Caco-2 (cell line): ENCODE results near the gene SMARCD3. TPM values are rescaled to one million over a fixed set of nuclear protein-coding genes. Genes with fewer than 3 reads are reported as not detected.

Experiments used
- BruUV-seq: library from RNA; stranded (reverse); fragments of 400-500 nt; replicated peaks from 2 replicates; lab custom pipeline; 2021; lab: Mats Ljungman, UMichigan
- CTCF ChIA-PET: fragments of 300-600 bp; sonication (Branson Sonifier 250); formaldehyde crosslinking; loops from one replicate; lab custom pipeline; 2022; ENCODE audit warnings: antibody characterized with exemption; lab: Charles Lee
- POLR2A ChIA-PET: fragments of 300-600 bp; sonication (Branson Sonifier 250); formaldehyde crosslinking; loops from one replicate; lab custom pipeline; 2022; ENCODE audit warnings: antibody characterized with exemption; lab: Charles Lee
- DNase-seq, 2 experiments: peaks; one replicate each; pipeline versions ENCODE4 v3.0.0 to v3.0.0-alpha.2; 2020 to 2022
- H3K27me3 ChIP-seq: replicated peaks from 2 replicates; pipeline ENCODE4 v1.6.0; 2011; ENCODE audit warnings: low read length; ENCODE audit not compliant: control insufficient read depth, insufficient read depth
- H3K36me3 ChIP-seq: 2 replicates; pipeline ENCODE4 v1.5.1; 2011; ENCODE audit warnings: low read length; ENCODE audit not compliant: control insufficient read depth, insufficient read depth
- H3K4me1 ChIP-seq: fragments of 250-450 bp; sonication (Bioruptor Pico); 2 replicates; pipeline ENCODE4 v1.5.1; 2020; ENCODE audit warnings: mild to moderate bottlenecking
- H3K4me3 ChIP-seq: 2 replicates; pipeline ENCODE4 v1.5.1; 2011; ENCODE audit warnings: low read depth, mild to moderate bottlenecking, control low read depth, low read length
- H3K9me3 ChIP-seq: fragments of 250-450 bp; sonication (Bioruptor Pico); 2 replicates; pipeline ENCODE4 v1.5.1; 2020; ENCODE audit warnings: mild to moderate bottlenecking, moderate library complexity
- H3K27ac Mint-ChIP-seq: one replicate; pipeline ENCODE4 v1.8.0; 2022; ENCODE audit warnings: mixed read lengths; ENCODE audit not compliant: unreplicated experiment
- H3K27me3 Mint-ChIP-seq: one replicate; pipeline ENCODE4 v1.8.0; 2022; ENCODE audit warnings: mixed read lengths; ENCODE audit not compliant: insufficient read depth, unreplicated experiment
- H3K36me3 Mint-ChIP-seq: one replicate; pipeline ENCODE4 v1.8.0; 2022; ENCODE audit warnings: mild to moderate bottlenecking, mixed read lengths; ENCODE audit not compliant: insufficient read depth, unreplicated experiment
- H3K4me1 Mint-ChIP-seq: one replicate; pipeline ENCODE4 v1.8.0; 2022; ENCODE audit warnings: low read depth, mixed read lengths; ENCODE audit not compliant: unreplicated experiment
- H3K4me3 Mint-ChIP-seq: one replicate; pipeline ENCODE4 v1.8.0; 2022; ENCODE audit warnings: mild to moderate bottlenecking, moderate library complexity, mixed read lengths; ENCODE audit not compliant: unreplicated experiment
- H3K9me3 Mint-ChIP-seq: one replicate; pipeline ENCODE4 v1.8.0; 2022; ENCODE audit warnings: mixed read lengths; ENCODE audit not compliant: unreplicated experiment
- intact Hi-C: fragments of 100-400 bp; cut with micrococcal nuclease; formaldehyde crosslinking; loops from one replicate; pipeline ENCODE4 v1.10.0; 2022; ENCODE audit not compliant: unreplicated experiment
- total RNA-seq: library from RNA; stranded (reverse); gene quantifications from 2 replicates; pipeline ENCODE4 v1.2.3, GENCODE V29; 2022
- TF ChIP-seq, protein P1 (sequence below), 2 experiments: fragments of 200-600 bp in 1 of 2; IDR thresholded peaks; 1 replicate in 1 of 2; 2 replicates in 1 of 2; pipeline versions ENCODE4 v1.5.1 to v1.8.0; 2011 to 2022; ENCODE audit warnings: antibody characterized with exemption in 1 of 2, control low read depth in 1 of 2, inconsistent platforms in 1 of 2, low read depth in 1 of 2, low read length in 1 of 2, mild to moderate bottlenecking in 1 of 2, moderate library complexity in 1 of 2; ENCODE audit not compliant: insufficient read depth in 1 of 2, severe bottlenecking in 1 of 2, unreplicated experiment in 1 of 2

SMARCD3 gene
- total RNA-seq, 1 experiment from 2014 or later, result 27.8 TPM

DNA sequence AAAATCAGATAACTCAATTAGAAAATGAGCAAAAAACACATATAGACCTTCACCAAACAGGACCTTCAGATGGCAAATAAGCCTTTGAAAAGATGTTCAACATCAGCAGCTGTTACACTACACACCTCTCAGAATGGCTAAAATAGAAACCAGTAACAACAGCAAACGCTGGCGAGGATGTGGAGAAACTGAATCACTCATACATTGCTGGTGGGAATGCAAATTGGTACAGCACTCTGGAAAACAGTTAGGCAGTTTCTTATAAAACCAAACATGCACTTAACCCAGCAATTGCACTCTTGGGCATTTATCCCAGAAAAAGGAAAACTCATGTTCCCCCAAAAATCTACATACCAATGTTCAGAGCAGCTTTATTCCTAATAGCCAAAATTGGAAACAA lies 37.7 kb upstream of the SMARCD3 start:
- H3K27ac Mint-ChIP-seq, result no peak overlapping the region
- H3K27me3 ChIP-seq, result no peaks in the 10 kb centered on the region
- no peaks in the 10 kb centered on the region for H3K36me3 Mint-ChIP-seq
- no TSS peak for BruUV-seq
- no peak overlapping the region for H3K4me3 ChIP-seq
- DNase-seq, result no peak
- no peaks in the 10 kb centered on the region for H3K4me1 Mint-ChIP-seq
- no peaks in the 10 kb centered on the region for H3K9me3 ChIP-seq
- intact Hi-C loops, result no loop called here
- no peak overlapping the region for H3K4me3 Mint-ChIP-seq
- no peaks in the 10 kb centered on the region for H3K36me3 ChIP-seq
- H3K9me3 Mint-ChIP-seq, result peaks cover 10% of the 10 kb centered on the region
- ChIA-PET POLR2A (no interaction called here), CTCF (interaction anchor here (1.1 kb wide), 1 partner anchor 9 kb away, joined by 3 read pairs; no protein-coding TSS in a partner anchor)
- TF ChIP-seq, protein P1, sequence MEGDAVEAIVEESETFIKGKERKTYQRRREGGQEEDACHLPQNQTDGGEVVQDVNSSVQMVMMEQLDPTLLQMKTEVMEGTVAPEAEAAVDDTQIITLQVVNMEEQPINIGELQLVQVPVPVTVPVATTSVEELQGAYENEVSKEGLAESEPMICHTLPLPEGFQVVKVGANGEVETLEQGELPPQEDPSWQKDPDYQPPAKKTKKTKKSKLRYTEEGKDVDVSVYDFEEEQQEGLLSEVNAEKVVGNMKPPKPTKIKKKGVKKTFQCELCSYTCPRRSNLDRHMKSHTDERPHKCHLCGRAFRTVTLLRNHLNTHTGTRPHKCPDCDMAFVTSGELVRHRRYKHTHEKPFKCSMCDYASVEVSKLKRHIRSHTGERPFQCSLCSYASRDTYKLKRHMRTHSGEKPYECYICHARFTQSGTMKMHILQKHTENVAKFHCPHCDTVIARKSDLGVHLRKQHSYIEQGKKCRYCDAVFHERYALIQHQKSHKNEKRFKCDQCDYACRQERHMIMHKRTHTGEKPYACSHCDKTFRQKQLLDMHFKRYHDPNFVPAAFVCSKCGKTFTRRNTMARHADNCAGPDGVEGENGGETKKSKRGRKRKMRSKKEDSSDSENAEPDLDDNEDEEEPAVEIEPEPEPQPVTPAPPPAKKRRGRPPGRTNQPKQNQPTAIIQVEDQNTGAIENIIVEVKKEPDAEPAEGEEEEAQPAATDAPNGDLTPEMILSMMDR (IDR thresholded peaks at IDR 0.05; ENCODE audit: insufficient read depth in 1 of 2, low read depth in 1 of 2, low read length in 1 of 2, severe bottlenecking in 1 of 2, unreplicated experiment in 1 of 2), result no peak
- no peaks in the 10 kb centered on the region for H3K4me1 ChIP-seq
- H3K27me3 Mint-ChIP-seq, result peaks cover 11% of the 10 kb centered on the region

DNA sequence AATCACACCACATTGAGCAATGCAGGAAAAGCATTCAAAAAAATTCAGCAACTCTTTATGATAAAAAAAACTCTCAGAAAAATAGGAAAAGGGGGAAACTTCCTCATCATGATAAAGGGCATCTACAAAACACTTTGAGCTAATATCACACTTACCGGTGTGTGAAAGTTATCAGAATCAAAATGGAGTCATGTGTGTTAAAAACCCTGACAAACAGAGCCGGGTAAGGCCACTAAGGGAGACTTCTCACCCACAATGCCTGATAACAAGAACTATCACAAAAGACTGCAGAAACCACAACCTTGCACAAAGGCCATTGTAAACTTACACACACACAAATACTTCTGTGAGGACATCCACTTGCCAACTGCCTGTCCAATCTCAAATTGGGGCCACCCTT lies 34.8 kb upstream of the SMARCD3 start:
- peaks cover 10% of the 10 kb centered on the region for H3K9me3 Mint-ChIP-seq
- ChIA-PET POLR2A (no interaction called here), CTCF (no interaction called here)
- no peaks in the 10 kb centered on the region for H3K36me3 Mint-ChIP-seq
- Histone ChIP-seq H3K4me1 (no peaks in the 10 kb centered on the region), H3K36me3 (no peaks in the 10 kb centered on the region), H3K4me3 (no peak overlapping the region), H3K9me3 (no peaks in the 10 kb centered on the region), H3K27me3 (no peaks in the 10 kb centered on the region)
- H3K27me3 Mint-ChIP-seq, result peaks cover 18% of the 10 kb centered on the region
- no TSS peak for BruUV-seq
- H3K4me1 Mint-ChIP-seq, result no peaks in the 10 kb centered on the region
- no peak overlapping the region for H3K4me3 Mint-ChIP-seq
- intact Hi-C loops, result no loop called here
- DNase-seq, result no peak
- TF ChIP-seq, protein P1 (IDR thresholded peaks at IDR 0.05; ENCODE audit: insufficient read depth in 1 of 2, low read depth in 1 of 2, low read length in 1 of 2, severe bottlenecking in 1 of 2, unreplicated experiment in 1 of 2), result no peak
- H3K27ac Mint-ChIP-seq, result no peak overlapping the region

DNA sequence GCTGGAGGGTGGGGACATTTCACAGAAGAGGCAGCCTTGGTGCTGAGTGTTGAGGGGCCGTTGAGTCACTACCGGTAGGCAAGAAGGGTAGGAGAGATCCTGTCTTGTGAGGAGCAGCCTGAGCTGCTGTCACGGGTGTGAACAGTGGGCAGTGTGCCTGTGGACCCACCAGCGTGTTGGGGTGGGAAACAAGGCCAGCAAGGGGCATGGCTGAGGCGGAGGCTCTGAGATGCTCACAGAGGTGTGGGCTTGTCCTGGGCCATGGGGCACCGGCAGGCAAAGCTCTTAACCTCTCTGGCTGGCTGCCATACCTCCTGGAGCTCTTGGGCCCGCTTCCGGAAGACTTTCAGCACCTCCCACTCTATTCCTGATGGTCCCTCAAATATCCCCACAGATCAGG lies 33.6 kb upstream of the SMARCD3 start:
- no peaks in the 10 kb centered on the region for H3K27me3 ChIP-seq
- Mint-ChIP-seq H3K4me1 (no peaks in the 10 kb centered on the region), H3K9me3 (peaks cover 10% of the 10 kb centered on the region), H3K36me3 (no peaks in the 10 kb centered on the region), H3K27ac (no peak overlapping the region), H3K4me3 (no peak overlapping the region), H3K27me3 (peaks cover 15% of the 10 kb centered on the region)
- ChIA-PET POLR2A (no interaction called here), CTCF (no interaction called here)
- no peak overlapping the region for H3K4me3 ChIP-seq
- no TSS peak for BruUV-seq
- no peaks in the 10 kb centered on the region for H3K36me3 ChIP-seq
- no peak for DNase-seq
- 0 out of 2 replicates have a peak, but pooled peaks cover 3% of the 10 kb centered on the region for H3K4me1 ChIP-seq
- no peaks in the 10 kb centered on the region for H3K9me3 ChIP-seq
- TF ChIP-seq, protein P1 (IDR thresholded peaks at IDR 0.05; ENCODE audit: insufficient read depth in 1 of 2, low read depth in 1 of 2, low read length in 1 of 2, severe bottlenecking in 1 of 2, unreplicated experiment in 1 of 2), result no peak
- intact Hi-C loops, result no loop called here
